Activated CD8-positive, alpha-beta memory T cell treated with anti-CD3 and anti-CD28 coated beads for 36 hours (primary cell): ENCODE data around the gene COL5A1. TPM values are rescaled to one million over a fixed set of nuclear protein-coding genes. Genes with fewer than 3 reads are reported as not detected.

ENCODE experiments used
- CTCF ChIA-PET: fragments of 350-600 bp; sonication (Branson Sonifier 250); formaldehyde crosslinking; loops from one replicate; lab custom pipeline; 2021; ENCODE audit warnings: antibody characterized with exemption; lab: Charles Lee
- POLR2A ChIA-PET: fragments of 350-600 bp; sonication (Branson Sonifier 250); formaldehyde crosslinking; loops from one replicate; lab custom pipeline; 2021; ENCODE audit warnings: antibody characterized with exemption; lab: Charles Lee
- total RNA-seq, 2 experiments: library from RNA; stranded (reverse); gene quantifications; one replicate each; pipeline ENCODE4 v1.2.3, GENCODE V29; 2021

Gene COL5A1
- total RNA-seq, 2 experiments from 2014 or later = not detected

DNA sequence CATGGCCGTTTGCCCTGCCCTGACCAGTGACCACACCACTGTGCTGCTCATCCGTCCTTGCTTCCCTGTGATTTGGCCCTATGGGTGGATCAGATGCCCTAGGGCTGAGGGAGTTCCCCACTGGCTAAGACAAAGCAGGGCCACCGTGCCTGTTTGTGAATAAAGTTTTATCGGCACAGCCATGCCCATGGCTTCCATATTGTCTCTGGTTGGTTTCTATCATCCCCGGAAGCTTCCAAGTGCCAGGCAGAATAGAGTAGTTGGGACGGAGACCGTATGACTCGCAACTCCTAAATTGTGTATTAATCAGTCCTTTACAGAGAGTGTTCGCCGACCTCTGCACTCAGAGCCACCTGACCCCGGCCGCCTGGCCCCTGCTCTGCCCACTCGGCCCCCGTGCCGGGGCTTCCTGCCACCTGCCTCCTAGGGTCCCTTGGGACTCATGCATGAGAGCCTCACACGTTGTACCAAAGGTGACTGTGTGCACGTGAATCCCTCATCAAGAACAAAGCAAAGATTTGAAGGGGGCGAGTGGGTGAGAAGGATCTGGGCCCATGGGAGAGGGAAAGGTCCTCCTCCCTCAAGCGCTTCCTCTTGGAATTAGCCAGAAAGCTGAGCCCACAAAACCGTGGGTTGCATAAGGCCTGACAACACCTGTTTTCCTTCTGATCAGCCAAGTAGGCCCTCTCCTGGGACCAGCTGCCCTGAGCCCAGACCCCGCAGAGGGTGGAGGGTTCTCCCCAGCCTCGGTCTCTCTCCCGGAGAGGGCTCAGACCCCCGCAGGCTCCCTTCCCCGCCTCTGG, 227.3 kb downstream of the COL5A1 start:
- CTCF ChIA-PET = no interaction called here
- POLR2A ChIA-PET = no interaction called here

- POLR2A ChIA-PET = no interaction called here
- CTCF ChIA-PET = no interaction called here
Measured at GRCh38 chr9:134869554-134870300, 228.1 kb downstream of the COL5A1 start.

DNA sequence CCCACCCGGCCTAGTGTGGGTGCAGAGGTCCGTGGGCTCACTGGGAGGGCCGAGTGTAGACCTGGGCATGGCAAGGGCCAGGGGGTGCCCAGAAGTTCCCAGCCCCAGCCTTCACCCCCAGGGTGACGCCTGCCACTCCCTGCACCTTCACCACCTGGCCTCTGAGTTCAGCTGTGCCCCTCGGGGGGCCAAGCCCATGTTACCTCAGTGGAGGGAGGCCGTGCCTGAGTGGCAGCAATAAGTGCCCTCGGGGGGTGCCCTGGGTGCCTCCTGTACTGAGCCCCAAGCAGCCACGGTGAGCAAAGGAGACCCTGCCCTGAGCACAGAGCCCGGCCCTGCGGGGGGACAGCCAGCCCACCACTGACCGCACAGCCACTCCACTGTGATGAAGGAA, 228.7 kb downstream of the COL5A1 start:
- ChIA-PET CTCF (no interaction called here), POLR2A (no interaction called here)

DNA sequence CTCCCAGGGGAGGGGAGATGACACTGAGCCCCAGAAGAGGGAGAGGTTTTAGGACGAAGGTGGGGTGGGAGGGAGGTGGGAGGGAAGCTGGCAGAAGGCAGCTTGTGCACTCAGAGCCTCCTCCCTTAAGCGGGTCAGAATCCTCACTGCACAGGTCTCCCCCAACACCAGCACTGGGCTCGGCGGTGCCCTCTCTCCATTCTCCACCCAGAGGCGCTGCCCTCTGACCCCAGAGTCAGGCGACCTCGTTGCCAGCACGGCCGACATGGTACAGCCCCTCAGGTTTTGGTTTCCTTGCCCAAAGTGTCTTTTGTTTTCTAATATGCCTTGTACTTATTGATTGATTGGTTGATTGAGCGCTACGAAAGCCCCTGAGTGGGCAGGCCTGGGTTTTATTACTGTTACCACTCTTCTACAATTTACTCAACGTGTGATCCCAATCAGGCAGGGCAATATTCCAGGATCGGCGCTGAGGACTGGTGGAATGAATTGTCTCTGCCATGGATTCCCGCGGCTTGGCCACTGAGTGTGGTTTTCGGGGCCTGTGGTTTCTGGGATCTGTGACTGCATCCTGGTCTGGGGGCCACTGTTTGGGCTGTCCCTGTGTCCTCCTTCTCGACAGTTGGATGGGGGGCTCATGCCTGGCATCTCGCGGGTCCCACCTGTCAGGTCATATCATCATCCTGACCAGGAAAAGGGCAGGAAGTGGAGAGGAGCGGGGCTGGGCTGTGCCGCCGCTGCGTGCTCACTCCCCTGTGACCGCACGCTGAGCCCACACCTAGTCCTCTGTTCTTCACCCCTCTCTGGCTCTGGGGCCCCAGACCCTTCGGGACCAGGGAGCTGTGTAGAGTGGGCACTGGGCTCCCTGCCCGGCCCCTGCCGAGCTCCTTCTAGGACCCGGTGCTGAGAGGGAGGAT, 229.4 kb downstream of the COL5A1 start:
- POLR2A ChIA-PET = no interaction called here

GRCh38 chr9:134871697-134872340, 230.2 kb downstream of the COL5A1 start:
- ChIA-PET POLR2A (no interaction called here), CTCF (no interaction called here)

More for the DNA sequence above, 229.4 kb downstream of the COL5A1 start:
- CTCF ChIA-PET = no interaction called here

GRCh38 chr9:134872482-134873231, 231.1 kb downstream of the COL5A1 start:
- POLR2A ChIA-PET = no interaction called here
- CTCF ChIA-PET = no interaction called here

GRCh38 chr9:134875371-134875770, 233.8 kb downstream of the COL5A1 start:
- POLR2A ChIA-PET = no interaction called here
- CTCF ChIA-PET = no interaction called here

- CTCF ChIA-PET = no interaction called here
Measured at GRCh38 chr9:134877541-134877940, 235.9 kb downstream of the COL5A1 start.

GRCh38 chr9:134879664-134880483, 238.3 kb downstream of the COL5A1 start:
- ChIA-PET CTCF (no interaction called here), POLR2A (no interaction called here)

More at GRCh38 chr9:134877541-134877940, 235.9 kb downstream of the COL5A1 start:
- POLR2A ChIA-PET = no interaction called here

- CTCF ChIA-PET = no interaction called here
- POLR2A ChIA-PET = no interaction called here
Measured at GRCh38 chr9:134880484-134881312, 239.1 kb downstream of the COL5A1 start, which contains the start of gene FCN2. TSS of gene FCN2 (plus strand) at chr9:134880810. CDS start at chr9:134880822, 12 bp downstream.

- POLR2A ChIA-PET = no interaction called here
- CTCF ChIA-PET = no interaction called here
Measured at GRCh38 chr9:134881313-134881670, 239.7 kb downstream of the COL5A1 start.

GRCh38 chr9:134882204-134882785, 240.7 kb downstream of the COL5A1 start:
- ChIA-PET CTCF (no interaction called here), POLR2A (no interaction called here)

DNA sequence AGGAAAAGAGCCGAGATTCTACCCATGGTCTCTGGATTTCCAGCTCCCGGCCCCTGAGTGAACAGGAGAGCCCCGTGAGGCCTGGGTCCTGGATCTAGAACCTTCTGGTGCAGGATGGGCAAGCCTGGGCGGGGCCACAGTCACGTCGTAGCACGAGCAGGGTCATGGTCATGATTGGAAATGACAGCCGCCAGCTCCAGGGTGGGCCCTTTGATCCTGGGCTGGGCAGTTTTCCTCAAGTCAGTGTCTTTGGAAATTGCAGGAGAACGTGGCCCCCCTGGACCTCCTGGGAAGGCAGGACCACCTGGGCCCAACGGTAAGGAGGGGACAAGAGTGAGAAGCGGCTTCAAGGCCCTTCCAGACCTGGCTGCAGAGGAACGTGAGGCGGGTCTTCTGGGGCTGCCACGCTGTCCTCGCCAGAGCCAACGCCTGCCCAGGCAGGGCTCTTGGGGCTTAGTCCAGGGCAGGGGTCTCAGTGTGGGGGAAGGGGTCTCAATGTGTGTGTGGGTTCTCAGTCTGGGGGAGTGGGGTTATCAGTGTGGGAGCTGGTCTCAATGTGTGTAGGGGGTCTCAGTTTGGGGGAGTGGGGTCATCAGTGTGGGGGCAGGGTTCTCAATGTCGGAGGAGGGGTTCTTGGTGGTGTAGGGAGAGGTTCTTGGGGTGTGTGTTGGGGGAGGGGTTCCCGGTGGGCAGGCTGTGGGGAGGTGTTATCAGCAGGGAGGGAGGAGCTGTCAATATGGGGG, 241.6 kb downstream of the COL5A1 start:
- ChIA-PET CTCF (no interaction called here), POLR2A (no interaction called here)

DNA sequence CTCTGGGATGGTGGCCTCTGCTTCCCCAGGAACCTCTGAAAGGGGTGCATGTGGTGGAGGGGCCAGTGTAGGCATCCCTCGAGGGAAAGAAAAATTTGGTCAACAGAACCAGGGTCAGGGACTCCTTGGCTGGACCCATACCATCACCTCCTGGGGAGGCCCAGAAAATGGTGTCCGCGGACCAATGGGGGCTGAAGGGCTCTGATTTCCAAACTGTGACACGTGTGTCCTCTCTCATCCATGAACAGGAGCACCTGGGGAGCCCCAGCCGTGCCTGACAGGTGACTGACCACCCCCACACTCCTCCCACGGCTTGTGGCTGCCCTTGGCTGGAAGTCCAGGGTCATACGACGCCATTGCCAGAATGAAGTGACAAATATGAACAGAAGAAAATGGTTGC, 242.9 kb downstream of the COL5A1 start:
- POLR2A ChIA-PET = no interaction called here
- CTCF ChIA-PET = no interaction called here

DNA sequence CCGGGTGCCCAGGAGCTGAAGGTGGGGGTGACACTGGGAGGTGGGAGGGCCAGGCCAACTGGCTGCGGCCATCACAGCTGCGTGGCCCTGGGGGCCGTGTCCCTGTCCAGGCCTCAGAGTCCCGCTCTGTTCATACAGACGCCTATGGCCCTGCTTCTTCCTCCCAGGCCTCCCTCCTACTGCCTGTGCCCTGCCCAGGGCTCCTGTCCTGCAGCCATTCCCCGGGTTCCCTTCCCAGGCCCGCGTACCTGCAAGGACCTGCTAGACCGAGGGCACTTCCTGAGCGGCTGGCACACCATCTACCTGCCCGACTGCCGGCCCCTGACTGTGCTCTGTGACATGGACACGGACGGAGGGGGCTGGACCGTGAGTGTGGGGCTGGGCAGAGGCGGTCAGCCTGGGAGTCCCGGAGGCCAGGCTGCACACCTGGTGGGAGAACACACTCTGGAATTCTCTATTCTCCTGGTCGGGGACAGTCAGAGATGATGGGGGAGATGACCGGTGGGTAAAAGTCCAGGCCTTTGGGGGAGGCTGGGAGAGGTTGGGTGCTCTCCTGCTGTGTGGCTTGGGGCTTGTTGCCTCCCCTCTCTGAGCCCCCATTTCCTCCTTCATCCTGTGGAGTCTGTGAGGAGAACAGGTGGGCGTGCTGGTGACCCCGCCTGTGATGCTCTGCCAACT, 243.5 kb downstream of the COL5A1 start:
- ChIA-PET CTCF (no interaction called here), POLR2A (no interaction called here)
